H1 (cell line): ENCODE measurements around the gene SKAP1. TPM values are rescaled to one million over a fixed set of nuclear protein-coding genes. Genes with fewer than 3 reads are reported as not detected.

ENCODE experiments used
- BCL11A ChIP-seq, 2 experiments: IDR thresholded peaks; one replicate each; pipeline ENCODE4 v1.6.1; 2011; ENCODE audit warnings: low read depth in 2 of 2, low read length in 2 of 2, mild to moderate bottlenecking in 2 of 2
- HDAC6 ChIP-seq: IDR thresholded peaks from one replicate; pipeline ENCODE4 v1.7.1; 2012; ENCODE audit warnings: low read depth, mild to moderate bottlenecking, inconsistent platforms, low read length, moderate library complexity
- JUN ChIP-seq: IDR thresholded peaks from 2 replicates; pipeline ENCODE4 v1.6.1; 2011; ENCODE audit warnings: low read depth, mild to moderate bottlenecking, improper control_type of control experiment, low read length
- RBBP5 ChIP-seq: IDR thresholded peaks from 2 replicates; pipeline ENCODE4 v1.7.1; 2012; ENCODE audit warnings: low read depth, mild to moderate bottlenecking, inconsistent platforms, low read length, moderate library complexity, borderline replicate concordance
- polyA plus RNA-seq, 7 experiments: library from polyadenylated mRNA; depleted of rRNA in 3 of 7; stranded (reverse) in 5 of 7; unstranded in 2 of 7; fragments of >200 nt in 5 of 7; fragments of 200-250 nt in 2 of 7; gene quantifications; 1 replicate in 5 of 7; 2 replicates in 1 of 7; 4 replicates in 1 of 7; pipeline versions ENCODE4 v1.2.1 to v1.2.3, GENCODE V29; 2011 to 2013; ENCODE audit warnings: missing spikeins in 2 of 7, mixed read lengths in 2 of 7
- total RNA-seq: library from RNA; stranded (reverse); fragmentation: NEBNext Ultra II Directional; extraction: Animal tissue kit (Norgen Biotek cat#: 25700); gene quantifications from 2 replicates; pipeline ENCODE4 v1.2.1, GENCODE V29; 2021

Gene SKAP1
- total and polyA plus RNA-seq, 2 of the 8 experiments (the other 6 are each of a cell fraction or from before 2014, with no cell fraction given) = not detected

- no peak for TF ChIP-seq HDAC6
- no peak for TF ChIP-seq JUN
- TF ChIP-seq RBBP5 = no peak
- no peak for TF ChIP-seq BCL11A (IDR thresholded peaks at IDR 0.05; ENCODE audit: low read depth in 2 of 2, low read length in 2 of 2)
Measured at GRCh38 chr17:48263731-48264035, 166.3 kb downstream of the SKAP1 start (continued).
